Right kidney (tissue), 1 donor: ENCODE results near the gene NCOA1.
"Not testable (repeated sequence)": the region's sequence is repeated elsewhere in the genome, so short reads cannot be mapped to it uniquely, and the experiment has no call there.

Experiments
- DNase-seq: peaks from one replicate; pipeline ENCODE4 v3.0.0-alpha.2; 2016

NCOA1 gene

DNA sequence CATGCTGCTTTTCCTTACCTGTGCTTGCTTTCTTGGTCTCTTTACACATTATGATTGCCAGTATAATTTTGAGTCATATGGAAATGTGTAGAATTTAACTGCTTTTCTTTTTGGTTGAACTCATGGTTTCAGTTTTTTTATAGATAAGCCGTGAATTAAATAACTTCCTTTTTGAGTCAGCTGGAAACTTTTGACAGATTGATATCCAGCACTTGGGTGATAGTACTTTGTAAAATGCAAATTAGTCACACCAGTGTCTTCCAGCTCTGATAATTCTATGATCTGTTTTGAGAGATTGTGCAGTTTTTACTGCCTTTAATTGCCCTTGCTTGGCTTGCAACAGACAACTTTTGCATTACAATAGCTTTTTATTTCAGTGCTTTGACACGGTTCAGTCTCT, 86.4 kb downstream of the NCOA1 start:
- no peak for DNase-seq

DNA sequence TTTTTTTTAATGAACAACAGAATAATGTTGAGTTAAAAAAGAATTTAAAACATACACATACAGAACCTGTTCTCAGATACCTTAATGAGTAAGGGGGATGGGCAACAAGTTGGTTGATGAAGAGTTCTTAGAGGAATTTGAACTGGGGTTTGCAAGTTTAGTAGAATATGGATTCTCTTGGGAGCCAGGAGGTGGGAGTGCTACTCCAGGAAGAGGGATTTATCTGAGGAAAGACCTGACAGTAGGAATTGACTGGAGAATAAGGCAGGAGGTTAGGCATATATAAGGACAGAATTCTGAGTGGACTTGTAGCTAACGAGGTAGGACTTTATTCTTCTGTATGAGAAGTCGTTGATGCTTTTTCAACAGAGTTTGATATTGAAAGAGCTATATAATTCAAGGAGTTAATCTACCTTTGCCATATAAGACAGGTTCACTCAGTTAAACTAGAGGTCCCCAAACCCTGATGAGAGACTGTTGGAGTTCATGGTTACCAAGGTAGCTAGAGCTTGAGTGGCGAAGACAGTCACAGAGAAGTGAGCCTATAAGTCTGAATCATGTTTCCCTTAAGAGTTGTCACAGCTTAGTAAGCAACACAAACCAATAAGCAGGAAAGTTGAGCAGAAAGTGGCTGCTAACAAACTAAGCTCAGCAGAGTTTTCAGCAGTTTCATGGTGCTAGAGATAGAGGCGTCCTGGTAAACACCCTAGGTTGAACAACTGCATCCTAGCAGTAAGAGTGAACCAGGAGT, 88.2 kb downstream of the NCOA1 start:
- no peak for DNase-seq

GRCh38 chr2:24580561-24580960, 89.5 kb downstream of the NCOA1 start:
- DNase-seq = no peak

DNA sequence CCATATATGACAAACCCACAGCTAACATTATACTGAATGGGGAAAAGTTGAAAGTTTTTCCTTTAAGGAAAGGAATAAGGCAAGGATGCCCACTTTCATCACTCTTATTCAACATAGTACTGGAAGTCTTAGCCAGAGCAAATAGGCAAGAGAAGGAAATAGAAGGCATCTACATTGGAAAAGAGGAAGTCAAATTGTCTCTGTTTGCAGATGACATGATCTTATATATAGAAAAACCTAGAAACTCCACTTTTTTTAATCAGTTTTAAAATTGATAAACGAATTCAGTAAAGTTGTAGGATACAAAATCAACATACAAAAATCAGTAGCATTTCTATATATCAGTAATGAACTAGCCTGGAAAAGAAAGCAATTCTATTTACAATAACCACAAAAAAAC, 90.9 kb downstream of the NCOA1 start:
- DNase-seq = not testable (repeated sequence)

GRCh38 chr2:24586955-24587354, 95.9 kb downstream of the NCOA1 start:
- no peak for DNase-seq

GRCh38 chr2:24588294-24588693, 97.2 kb downstream of the NCOA1 start:
- no peak for DNase-seq

DNA sequence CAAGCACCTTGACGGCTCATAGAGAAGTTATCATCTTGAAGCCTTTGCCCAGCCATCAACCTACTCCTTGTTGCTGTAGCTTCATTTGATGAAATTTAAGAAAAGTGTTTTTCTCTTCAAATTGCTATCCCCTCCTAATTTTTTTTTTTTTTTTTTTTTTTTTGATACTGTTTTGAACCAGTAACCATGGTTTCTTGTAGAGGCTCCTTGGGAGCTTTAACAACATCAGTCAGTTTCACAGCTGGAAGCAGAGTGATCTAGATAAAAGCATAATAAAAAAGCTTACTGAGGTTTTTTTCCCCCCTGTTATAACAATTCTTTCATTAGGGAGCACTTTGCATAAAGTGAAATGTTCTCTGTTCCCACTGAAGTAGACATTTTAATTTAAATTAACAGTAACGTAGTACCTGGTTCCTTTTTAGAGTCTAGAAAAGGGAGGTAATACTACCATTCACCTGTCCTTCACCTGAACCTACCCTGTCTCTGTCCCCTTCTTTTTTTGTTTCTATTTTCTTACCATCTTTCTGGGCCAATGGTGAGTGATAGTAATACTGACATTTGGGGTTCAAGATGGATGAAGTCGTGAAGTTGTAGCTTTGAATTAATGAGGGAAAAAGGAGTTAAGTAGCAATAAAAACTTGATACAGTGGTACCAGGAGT, 101.5 kb downstream of the NCOA1 start:
- DNase-seq = no peak

DNA sequence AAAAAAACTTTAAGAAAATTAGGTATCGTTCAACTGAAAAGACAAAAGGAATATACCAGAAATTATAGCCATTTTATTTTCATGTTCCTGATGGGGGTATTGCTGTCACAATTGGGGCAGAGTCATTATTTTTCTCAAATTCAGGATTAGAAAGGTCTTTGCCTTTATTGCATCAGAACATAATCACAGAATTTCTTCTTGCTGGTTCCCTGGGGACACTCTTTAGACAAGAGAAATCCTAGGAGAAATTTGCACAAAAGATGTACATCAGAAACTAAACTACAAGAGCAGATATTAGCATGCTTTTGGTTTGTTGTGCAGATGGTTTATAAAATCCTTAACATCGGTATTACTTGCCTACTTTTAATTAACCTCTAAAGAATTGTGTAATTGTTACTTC, 103.2 kb downstream of the NCOA1 start:
- no peak for DNase-seq

- DNase-seq = no peak
Measured at GRCh38 chr2:24597181-24597870, 106.3 kb downstream of the NCOA1 start.

DNA sequence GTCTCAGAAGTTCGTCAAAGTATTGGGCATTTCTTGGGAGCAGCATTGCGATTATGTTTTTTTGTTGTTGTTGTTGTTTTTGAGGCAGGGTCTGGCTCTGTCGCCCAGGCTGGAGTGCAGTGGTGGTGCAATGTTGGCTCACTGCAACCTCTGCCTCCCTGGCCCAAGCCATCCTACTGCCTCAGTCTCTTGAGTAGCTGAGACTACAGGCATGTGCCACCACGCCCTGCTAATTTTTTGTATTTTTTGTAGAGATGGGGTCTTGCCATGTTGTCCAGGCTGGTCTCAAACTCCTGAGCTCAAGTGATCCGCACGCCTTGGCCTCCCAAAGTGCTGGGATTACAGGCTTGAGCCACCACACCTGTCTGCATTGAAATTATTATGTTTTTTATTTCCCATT, 109.1 kb downstream of the NCOA1 start:
- DNase-seq = not testable (repeated sequence)

DNA sequence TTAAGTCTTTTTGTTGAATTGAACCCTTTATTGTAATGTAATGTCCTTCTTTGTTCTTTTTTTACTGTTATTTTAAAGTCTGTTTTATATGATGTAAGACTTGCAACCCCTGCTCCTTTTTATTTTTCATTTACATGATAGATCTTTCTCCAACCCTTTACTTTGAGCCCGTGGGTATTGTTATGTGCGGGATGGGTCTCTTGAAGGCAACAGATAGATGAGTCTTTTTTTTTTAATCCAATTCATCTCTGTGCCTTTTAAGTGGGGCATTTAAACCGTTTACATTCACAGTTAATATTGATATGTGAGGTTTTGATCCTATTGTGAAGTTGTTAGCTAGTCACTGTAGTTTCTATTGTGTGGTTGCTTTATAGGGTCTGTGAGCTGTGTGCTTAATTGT, 120.6 kb downstream of the NCOA1 start:
- no peak for DNase-seq

DNA sequence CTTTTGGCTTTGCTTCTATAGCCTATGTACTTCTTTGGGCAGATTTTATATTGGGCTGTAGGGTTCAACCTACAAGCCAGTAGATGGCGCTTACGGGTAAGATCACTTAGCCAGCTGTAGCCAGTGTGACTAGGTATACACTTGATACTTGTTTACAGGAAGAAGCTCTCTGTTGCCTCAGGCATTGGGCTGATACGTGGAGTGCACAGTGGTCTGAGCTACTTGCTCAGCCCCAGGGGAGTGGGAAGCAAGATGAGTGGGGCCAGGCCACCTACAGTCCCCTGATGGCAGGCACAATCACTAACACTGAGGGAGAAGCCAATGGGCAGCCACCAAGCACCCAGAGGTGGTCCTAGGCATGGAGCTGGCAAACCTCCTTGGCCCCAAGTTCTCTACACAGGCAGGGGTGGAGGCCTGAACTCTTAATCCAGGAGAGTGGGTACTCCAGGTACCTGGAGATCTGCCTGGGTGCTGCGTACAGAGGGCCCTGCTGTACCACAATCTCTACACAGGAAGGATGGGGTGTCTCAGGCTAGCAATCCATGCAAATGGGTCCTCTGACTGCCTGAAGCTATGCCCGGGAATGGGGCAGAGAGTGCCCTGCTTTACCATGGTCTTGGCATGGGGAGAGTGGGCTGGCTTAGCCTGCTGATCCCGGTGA, 122.2 kb downstream of the NCOA1 start:
- no peak for DNase-seq

- DNase-seq = no peak
Measured at GRCh38 chr2:24616616-24617015, 125.6 kb downstream of the NCOA1 start.

DNA sequence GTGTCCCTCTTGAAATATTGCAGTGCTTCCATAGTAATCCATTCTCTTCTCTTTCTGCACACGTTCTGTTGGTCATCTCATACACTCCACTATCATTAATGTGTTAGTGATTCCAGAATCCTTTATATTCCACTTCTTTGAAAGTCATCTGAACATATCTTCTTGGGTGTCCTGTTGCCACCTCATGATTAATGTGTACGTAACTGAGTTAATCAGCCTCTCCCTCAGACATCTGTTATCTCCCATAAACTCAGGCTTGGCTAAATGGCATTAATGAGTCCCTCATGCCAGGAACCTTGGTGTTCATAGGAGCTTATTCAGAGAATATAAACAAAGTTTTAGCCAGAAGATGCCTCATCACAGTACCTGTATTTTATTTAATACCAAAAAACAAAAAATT, 126.4 kb downstream of the NCOA1 start:
- DNase-seq = no peak

DNA sequence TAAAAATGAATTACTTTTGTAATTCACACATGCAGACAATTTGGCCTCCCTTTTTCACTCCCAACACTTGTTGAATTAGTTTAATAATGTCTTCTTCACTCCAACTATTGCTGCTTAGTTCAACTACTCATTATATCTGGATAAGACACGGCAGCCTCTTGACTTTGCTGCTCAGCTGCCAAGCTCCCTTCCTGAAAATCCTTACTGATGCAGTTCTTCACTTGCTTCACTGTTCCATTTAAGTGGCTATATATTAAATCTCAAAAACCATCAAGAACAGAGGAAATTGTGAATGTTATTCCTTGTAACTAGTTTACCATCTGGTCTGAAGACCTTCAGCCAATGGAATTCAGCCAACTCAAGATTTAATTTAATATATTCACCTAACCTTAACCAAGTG, 127.1 kb downstream of the NCOA1 start:
- no peak for DNase-seq

- DNase-seq = no peak
Measured at GRCh38 chr2:24618680-24619079, 127.6 kb downstream of the NCOA1 start.

DNA sequence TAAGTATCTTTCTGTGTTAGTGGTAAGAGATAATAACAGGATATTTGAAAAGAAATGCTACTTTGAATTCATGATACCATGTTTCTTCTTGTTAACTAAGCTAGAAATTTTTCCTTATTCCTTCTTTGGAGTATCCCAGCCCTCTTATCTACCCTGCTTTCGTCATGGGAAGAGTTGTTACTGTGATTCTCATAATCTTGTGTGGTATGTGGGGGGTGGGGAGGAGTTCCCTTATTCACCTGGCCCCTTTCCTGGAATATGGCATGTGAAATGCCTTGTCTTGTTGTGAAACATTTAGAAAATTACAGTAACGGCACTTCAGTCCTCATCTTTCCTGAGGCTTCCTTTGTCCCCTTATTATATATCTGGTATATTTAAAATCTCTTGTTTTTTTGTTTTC, 129.9 kb downstream of the NCOA1 start:
- DNase-seq = no peak

GRCh38 chr2:24621779-24622538, 130.9 kb downstream of the NCOA1 start:
- DNase-seq = no peak

GRCh38 chr2:24623535-24623934, 132.5 kb downstream of the NCOA1 start:
- no peak for DNase-seq

DNA sequence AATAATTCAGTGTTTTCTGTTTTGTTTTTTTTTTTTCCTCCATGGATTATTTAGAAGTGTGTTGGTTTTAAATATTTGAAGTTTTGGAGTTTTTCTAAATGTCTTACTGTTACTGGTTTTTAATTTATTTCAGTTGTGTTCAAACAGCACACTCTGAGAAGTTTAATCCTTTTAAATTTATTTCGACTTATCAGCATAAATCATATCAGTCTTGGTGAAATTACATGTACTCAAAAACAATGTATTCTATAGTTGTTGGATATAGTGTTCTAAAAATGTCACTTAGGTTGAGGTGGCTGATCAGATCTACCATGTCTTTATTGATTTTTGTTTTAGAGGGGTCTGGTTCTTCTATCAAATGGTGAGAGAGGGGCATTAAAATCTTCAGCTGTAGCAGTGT, 134.7 kb downstream of the NCOA1 start:
- DNase-seq = no peak

- DNase-seq = no peak
Measured at GRCh38 chr2:24626131-24626530, 135.1 kb downstream of the NCOA1 start.

GRCh38 chr2:24628746-24629145, 137.7 kb downstream of the NCOA1 start:
- DNase-seq = no peak
